ENCODE measurements around the gene CDPF1.

DNA sequence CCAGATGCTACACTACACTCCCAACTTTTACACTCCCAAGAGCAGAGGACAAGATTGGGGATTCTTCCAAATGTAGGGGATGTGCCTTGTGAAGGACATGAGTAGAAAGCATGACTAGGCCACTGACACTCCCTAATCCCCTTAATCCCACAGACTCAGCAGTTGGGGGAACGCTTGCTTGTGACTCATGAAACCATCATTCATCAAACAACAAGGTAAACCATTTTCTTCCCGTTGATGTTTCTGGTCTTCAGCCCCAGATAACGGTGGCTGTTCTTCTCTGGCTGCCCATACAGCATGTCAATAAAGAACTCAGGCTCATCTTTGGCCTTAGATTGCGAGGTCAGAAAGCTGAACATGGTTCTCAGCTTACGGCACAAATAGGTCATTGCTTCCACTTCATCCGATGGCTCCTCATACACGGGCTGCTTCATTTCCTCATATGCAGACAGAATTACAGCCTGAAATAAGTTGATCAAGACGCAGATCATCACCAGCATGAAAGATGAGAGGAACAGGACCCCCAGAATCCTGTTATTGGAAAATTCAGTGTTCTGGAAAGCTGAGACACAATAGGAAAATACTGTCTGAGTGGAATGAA, 6.4 kb upstream of the CDPF1 start:
- TF ChIP-seq, protein P1, sequence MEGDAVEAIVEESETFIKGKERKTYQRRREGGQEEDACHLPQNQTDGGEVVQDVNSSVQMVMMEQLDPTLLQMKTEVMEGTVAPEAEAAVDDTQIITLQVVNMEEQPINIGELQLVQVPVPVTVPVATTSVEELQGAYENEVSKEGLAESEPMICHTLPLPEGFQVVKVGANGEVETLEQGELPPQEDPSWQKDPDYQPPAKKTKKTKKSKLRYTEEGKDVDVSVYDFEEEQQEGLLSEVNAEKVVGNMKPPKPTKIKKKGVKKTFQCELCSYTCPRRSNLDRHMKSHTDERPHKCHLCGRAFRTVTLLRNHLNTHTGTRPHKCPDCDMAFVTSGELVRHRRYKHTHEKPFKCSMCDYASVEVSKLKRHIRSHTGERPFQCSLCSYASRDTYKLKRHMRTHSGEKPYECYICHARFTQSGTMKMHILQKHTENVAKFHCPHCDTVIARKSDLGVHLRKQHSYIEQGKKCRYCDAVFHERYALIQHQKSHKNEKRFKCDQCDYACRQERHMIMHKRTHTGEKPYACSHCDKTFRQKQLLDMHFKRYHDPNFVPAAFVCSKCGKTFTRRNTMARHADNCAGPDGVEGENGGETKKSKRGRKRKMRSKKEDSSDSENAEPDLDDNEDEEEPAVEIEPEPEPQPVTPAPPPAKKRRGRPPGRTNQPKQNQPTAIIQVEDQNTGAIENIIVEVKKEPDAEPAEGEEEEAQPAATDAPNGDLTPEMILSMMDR (IDR thresholded peaks at IDR 0.05): no peak
- no peak for TF ChIP-seq POLR2A (IDR thresholded peaks at IDR 0.05)
